Measurements from ENCODE around the gene IFFO2. TPM values are rescaled to one million over a fixed set of nuclear protein-coding genes. Genes with fewer than 3 reads are reported as not detected.

The IFFO2 gene
- total RNA-seq, 1 donor from 2014 or later: 7.6 TPM

DNA sequence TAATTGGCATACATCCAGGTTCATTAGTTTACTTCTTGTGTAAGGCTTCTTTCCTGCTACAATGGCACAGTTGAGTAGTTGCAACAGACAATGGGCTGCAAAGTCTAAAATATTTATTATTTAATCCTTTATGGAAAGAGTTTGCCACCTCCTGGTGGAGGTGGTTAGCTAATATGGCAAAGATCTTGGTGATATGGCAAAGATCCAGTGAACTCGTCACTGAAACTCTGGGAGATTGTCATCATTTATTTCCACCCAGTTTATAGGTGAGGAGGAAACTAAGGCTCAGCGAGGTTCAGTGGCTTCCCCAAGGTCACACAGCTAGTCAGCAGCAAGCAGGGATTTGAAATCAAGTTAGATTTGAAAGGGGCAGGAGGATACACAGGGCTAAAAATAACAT, 16.1 kb upstream of the IFFO2 start:
- DNase-seq (ENCODE audit: low read depth in 2 of 2): peak in 1 of 2 donors; percentile 71

DNA sequence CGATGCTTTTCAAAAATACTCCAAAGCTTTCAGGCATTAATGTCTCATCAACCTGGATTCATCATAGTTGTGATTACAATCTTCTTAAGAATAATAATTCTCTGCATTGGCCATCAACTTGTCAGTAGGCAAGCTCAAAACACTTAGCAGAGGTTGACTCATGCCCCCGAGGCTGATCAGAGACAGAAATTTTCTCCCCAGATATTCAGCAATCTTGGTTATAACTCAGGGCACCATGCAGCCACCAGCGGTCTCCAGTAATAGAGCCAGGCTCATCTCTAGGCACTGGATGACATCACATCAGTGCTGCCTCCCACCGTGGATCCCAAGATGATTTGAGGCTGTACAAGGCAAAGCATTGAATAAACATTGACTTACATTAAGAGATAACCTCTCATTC, 14.3 kb upstream of the IFFO2 start:
- no peak for DNase-seq (ENCODE audit: low read depth in 2 of 2)

DNA sequence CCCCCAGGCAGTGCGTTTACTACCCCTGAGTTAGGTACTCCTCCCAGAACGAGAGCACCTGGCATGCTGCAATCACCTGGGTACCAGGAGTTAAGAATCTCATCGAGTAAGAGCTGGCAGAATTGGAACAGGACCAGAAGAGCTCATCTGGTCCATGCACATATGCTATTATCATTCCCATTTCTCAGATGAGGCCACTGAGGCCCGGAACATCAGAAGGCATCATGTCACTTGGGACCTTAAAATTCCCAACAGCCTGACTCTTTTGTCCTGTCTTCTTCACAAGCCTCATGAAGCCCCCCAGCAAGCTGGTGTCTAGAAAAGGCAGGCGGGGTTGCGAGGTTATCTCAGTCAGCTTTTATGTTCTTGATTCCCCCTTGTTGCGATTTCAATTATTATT, 13.9 kb upstream of the IFFO2 start:
- no peak for DNase-seq (ENCODE audit: low read depth in 2 of 2)

DNA sequence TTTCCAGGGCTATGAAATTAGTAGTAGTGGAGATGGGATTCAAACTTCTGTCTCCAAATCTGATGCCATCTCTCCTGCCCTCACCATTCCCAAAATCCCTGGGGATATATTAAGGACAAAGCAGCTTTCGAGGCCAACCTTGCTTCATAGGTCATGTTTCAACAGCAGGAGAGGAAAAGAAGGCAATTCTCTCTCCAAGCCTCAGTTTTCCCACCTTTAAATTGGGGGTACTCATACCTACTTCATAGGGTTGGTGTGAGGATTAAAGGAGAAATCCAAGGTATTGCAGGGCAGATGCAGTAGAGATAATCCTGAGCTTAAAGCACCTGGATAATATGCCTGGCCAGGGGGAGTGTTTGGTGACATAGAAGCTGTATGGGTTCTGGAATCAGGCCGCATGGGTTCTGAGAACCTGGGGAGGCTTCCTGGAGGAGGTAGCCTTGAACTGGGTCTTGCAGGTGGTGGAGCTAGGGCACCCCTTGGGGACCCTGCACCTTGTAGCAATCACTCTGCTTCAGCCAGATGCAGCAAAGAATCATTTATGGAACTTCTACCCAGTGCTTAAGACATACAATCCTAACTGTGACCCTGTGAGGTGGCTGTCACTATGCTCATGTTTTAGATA, 10.7 kb upstream of the IFFO2 start:
- no peak for DNase-seq (ENCODE audit: low read depth in 2 of 2)

DNA sequence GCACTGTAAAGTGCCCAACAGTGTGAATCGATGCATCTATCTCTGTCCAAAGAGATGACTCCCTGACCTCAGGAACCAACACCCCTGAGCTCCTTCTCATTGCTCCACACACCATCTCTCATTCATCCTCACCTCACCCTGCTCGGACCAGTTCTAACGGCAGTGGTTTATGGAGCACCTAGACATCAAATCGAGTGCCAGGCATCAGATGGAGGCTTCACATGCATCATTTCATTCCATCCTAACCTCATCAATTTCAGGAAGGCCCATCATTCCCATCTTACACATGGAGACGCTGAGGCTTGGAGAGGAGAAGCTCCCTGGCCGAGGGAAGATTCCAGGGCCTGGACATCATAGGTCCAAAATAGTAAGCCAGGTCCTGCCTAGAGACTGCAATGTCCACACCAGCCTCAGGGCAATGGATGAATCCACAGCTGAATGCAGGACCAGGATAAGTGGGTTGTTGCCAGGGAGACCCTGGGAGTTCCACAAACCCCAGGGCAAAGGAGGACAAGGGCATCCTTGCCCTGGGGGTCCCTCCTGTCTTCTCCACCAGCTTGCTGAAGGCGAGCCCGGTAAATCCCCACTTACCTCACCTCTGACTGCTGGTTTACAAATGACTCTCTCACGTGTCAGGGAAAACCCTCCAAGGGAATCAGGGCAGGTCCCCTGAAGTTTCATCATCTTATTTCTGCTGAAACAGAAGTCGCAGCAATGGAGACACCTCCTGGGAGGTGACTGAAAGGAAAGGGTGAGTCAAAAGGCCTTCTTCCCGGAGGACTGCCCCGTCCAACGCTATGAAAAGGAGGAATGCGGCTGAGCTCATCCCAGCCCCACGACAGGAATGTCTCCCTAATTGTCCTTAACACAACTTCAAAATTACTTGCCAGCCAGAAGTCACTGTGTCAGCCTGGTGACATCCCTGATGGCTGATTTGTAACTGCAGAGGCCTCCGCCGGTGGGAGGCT, 9.0 kb upstream of the IFFO2 start:
- peak in 1 of 2 donors; percentile 44 for DNase-seq (ENCODE audit: low read depth in 2 of 2)

DNA sequence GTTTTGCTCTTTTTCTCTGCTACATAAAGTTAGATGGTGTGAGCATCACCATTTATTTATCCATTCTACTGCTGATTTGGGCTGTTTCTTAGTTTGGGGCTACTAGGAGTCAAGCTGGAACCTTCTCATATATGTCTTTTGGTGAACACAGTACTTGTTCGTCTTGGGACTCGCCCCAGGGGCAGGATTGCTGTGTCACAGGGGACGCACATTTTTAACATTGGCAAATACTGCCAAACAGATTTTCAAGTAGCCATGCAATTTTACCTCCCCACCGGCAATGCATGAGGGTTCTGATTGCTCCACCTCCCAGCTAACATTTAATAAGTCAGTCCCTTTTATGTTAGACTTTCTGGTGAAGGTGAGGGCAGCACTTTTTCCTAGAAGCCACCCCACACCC, 7.5 kb upstream of the IFFO2 start:
- DNase-seq (ENCODE audit: low read depth in 2 of 2): no peak

DNA sequence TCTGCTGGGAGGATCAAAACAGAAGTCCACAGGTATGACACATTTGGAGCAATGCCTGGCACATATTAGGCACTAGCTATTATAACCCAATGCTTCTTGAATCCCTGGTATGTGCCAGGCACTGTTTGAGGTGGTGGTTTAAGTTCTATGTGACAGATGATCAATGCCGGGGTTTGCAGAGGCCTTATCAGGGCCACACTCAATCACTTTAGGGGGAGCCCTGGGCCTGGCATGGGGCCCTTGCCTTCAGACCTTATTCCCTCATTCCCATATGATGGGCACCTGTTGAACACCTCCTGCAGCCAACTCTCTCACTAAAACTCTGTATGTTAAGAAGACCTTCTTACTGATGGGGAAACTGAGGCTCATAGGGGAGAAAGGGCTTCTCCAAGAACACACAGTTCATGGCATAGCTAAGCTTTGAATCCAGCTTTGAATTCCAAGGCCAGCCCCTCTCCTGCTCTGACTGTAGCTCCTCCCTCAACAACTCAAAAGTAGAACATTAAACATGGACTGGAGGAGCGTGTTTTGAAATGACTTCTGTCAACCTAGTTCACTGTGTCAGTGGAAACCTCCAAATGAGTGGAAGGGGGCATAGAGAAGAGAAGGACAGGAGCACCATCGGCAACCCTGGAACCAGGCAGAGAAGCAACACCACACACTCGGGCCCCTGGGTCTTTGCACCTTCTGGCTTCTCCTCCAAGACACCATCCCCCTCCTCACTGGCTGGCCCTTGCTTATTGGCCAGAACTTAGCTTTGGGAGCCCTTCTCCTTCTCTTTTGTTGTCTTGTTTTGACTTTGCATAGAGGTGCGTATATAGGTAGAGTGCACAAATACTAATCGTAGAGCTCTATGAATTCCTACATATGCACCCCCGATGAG, 6.6 kb upstream of the IFFO2 start:
- no peak for DNase-seq (ENCODE audit: low read depth in 2 of 2)

DNA sequence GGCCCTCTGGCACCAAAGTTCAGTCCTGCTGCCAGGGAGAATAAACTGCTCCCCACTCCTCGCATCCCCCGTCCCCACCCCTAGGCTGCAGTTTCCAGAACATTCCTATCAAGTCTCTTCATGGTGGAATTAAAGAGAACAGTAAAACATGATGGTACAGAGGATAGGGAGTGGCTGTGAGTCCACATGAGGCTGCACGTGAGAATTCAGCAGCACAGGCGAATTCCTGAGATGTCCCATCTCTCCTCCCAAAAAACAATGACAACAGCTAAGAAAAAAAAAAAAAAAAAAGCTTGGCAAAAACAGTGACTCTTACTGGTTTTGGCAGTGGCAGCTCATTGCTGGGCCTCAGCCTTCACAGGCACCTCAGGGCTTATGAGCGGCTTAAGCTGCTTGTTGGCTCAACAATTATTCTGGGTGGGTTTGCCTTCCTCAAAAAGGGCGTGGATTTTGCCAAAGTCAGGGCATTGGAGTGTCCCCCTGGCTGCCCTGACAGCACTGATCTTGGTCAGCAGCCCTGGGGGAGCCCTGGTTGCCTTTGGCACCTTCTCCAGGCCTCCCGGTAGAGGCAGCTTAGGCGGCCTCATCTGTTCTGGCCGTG, 5.7 kb upstream of the IFFO2 start:
- DNase-seq (ENCODE audit: low read depth in 2 of 2): no peak

DNA sequence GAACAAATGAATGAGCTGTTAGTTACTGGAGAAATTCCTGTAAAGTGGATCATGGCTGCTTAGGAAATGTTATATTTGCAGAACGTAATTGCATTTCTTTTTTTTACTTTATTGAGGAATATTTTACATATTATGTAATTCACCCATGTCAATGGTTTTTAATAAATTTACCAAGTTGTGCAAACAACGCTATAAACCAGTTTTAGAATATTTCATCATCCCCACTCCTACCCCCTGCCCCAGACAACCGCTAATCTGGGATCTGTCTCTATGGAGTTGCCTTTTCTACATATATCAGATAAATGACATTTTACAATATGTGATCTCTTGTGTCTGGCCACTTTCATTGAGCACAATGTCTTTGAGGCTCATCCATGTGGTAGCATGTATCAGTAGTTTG, 4.3 kb upstream of the IFFO2 start:
- no peak for DNase-seq (ENCODE audit: low read depth in 2 of 2)

DNA sequence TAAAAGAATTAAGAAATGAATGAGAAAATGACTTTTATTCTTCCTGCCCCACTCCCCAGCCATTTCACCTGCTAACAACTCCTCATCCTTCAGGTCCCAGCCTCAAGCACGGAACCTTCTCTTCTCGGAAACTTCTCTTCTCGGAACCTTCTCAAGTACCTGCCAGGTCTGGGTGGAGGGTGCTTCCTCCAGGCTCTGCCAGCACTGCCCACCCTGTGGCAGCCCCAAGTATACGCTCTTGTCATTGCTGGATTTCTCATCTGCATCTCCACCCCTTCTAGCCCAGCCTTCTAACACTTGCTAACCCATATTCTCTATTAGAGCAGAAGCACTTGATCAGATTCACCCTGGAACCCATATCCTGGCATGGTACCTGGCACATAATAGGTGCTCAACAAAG, 3.9 kb upstream of the IFFO2 start:
- DNase-seq (ENCODE audit: low read depth in 2 of 2): no peak

DNA sequence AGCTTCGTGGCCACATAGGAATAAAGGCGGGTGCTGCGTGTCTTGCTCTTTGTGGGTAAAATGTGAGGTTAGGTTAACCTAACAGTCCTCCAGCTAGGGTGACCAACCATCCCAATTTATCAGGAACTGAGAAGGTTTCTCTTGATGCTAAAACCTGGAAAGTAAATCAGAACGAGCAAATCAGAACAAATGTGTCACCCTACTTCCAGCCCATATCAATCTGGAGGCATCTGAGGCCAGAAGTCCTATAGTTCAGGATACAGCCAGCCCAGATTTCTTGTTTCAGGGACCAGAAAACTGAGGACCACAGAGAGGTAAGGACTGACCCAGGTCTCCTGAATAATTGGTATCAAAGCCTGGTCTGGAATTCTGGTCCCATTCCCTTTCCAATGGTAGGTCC, 3.1 kb upstream of the IFFO2 start:
- DNase-seq (ENCODE audit: low read depth in 2 of 2): no peak

DNA sequence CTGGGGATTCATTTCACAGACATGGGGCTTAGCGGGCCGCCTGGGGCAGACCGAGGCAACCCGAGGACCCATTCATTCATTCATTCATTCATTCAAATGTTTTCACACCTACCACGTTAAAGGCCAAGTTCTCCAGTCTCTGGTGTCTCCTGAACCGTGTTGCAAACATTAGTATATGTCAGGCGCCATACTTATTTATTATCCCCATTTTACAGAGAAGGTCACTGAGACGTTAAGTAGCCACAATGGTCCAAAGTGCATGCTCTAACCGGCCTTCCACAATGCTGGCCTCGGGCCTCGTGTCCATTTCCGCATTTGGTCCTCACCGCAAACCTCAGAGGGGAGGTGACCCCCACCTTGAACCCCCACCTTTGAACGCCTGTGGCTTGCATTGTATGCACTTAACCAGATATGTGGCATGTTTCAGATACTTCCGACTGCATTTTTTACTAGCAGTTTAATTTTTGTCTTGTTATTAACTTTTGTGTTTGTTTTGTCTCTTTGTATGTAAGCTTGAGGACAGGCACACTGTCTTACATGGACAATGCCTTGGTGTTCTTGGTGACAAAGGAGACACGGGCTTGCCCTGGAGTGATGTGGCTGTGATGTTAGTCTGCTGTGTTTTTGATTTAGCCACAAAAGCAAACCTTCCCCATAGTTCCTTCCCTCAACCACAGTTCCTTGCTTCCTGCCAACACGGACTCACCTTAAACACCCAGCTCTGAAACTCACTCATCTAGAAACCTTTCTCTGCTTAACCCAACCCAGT, 1.2 kb upstream of the IFFO2 start:
- no peak for DNase-seq (ENCODE audit: low read depth in 2 of 2)

DNA sequence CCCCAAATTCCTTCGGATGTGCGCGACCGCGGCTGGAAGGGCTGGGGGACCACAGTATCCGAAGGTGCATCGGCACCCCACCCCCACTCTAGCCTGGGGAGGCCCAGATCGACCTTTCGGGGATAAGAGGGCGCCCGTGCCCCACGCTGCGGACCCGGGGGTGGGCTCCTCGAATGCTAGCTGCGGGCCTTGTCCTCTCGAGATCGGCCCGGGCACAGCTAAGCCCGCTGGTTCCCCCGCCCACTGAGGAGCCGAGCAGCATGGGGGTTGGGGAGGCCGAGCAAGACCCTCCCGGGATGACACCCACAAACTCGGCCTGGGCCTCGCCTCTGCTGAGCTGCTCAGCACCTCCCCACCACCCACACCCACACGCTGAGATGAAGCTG, 653 bp upstream of the IFFO2 start:
- DNase-seq (ENCODE audit: low read depth in 2 of 2): no peak

DNA sequence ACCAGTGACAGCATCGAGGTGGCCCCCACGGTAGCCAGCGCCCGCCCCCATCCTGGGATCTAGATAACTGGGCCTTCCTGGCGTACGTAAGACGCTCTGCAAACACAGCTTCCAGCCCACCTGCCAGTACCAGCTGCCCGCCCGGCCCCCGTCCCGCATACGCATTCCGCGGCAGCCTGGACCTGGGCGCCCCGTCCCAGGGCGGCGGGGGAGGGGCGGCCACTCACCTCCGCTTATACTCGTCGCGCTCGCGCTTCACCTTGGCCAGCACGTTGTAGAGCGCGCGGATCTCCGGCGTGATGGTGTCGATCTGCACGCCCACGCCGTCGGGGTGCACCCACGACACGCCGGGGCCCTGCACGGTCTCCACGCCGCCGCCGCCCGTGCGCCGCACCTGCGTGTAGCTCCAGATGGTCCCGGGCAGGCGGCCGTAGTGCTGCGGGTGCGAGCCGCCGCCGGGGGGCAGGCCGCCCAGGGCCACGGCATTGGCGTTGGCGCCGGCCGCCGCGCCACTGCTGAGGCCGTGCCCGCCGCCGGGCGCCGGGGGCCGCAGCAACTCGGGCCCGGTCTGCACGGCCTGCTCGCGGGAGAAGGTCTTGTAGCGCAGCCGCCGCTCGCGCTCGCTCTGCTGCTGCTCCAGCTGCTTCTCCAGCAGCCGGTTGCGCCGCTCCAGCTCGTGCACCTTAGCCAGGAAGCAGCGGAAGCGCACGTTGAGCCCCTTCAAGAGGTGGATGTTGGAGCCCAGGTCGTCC, 859 bp downstream of the IFFO2 start:
- peak in 1 of 2 donors; percentile 46 for DNase-seq (ENCODE audit: low read depth in 2 of 2)

DNA sequence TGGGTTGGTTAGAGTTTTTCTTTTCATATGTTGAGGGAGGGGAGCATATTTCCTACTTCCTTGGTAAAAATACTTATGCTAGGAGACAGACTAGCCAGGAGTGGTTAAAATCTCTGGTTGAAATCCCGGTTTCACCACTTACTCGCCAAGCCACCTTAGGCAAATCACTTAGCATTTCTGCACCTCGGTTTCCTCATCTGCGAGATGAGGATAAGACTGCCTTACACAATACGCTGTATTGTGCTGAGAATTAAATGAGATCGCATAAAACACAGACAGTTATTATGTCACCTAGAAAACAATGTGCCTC, 1.4 kb downstream of the IFFO2 start:
- DNase-seq (ENCODE audit: low read depth in 2 of 2): no peak

DNA sequence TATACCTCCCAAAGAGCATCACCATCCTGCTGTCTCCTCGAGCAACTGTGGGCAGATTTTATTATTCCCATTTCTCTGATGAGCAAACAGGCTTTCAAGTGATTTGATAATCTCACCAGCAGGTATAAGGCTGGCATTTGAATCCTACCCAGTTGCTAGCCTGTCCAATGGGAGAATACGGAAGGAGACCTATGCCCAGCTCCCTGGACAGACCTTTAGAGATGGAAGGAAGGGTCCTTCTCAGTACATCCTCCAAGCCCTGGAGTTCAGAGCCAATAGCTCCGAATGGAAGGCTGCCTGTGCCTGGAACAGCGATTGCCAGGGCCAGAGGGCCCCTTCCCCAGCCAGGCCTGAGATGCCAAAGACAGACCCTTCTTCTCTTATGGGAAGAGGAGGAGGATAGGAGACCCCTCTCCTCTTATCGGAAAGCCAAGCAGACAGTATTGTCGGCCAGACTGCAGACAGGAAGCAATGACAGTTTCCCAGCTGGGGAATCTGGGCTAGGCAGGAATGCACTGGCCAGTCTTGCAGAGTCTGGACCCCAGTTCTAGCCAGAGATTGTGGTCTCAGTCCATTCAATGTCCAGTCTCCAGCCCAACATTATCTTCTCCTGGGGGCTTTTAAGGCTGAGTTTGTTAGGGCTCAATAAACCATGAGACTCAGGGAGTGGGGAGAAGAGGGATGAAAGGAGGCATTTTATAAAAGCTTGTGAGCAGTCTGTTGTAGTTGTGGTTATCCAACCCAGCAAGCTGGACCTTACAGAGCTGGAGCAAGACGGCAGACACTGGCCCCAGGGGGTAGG, 2.0 kb downstream of the IFFO2 start:
- peak in 1 of 2 donors; percentile 78 for DNase-seq (ENCODE audit: low read depth in 2 of 2)

DNA sequence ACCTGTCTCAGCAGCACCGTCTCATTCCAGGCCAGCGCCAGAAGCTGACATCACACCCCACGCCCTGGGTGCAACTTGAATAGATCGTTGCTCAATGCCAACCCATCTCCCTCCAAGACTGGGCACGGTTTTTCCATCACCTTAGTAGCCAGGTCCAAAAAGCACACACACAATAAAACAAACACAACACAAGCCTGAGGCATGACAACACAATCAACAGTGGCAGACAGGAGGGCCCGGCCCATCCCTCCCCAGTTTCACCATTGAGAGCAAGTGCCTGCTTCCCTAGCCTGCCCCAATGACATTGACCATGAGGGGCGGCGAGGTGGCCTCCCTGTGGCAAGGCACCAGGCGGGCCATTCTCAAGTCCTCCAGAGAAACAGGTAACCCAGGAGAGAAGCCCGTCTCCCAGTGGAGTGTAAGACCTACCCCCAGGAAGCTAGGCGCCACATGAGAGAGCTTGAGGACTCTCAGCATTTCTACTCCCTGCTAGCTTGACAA, 2.7 kb downstream of the IFFO2 start:
- DNase-seq (ENCODE audit: low read depth in 2 of 2): no peak

DNA sequence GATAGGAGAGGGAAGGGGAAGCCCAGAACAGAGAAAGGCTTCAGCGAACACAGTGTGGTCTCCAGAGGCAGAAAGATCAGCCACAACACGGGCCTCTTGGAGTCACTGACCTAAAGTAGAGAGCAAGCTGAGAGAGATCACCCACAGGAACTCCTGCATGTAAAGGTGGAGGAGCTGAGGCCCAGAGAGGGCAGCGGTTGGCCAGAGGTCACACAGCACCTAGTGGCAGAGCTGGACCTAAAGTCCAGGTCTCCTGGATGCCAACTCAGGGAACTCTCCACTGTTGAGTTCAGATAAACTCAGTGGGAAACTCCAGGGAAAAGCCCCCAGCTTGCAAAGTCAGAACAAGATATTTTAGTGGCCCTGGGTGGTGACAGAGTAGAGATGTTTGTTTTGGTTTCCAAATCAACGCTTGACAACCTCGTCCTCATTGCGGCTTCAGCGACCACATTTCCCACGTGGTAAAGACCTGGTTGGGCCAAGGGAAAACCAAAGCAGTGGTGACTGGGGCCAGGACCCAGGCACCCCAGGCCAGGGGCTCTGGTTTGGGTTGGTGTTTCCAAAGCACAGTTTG, 4.6 kb downstream of the IFFO2 start:
- no peak for DNase-seq (ENCODE audit: low read depth in 2 of 2)

DNA sequence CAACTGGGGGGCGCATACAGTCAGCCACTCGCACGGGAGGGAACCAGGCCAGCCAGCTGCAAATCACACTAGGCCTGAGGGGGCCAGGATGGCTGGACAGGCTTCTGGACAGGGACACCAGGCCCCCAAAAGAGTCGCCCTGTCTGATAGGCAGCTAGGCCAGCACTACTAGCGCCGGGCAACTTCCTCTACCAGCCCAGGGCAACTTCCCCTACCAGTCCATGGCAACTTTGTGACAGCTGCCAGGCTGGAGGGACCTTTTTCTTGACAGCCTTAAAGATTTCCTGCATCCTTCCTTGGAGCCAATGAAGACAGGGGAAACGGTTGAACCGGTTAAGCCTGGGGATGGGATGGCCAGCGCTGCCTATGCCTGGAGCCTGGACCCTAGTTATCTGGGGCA, 5.1 kb downstream of the IFFO2 start:
- DNase-seq (ENCODE audit: low read depth in 2 of 2): no peak

Measured in dermis microvascular lymphatic vessel endothelial cell (primary cell).